Loucy (cell line): ENCODE measurements around the gene POM121L12.

Source experiments
- H2AFZ ChIP-seq: fragments of 200-600 bp; sonication (generic); 2 replicates; pipeline ENCODE4 v1.6.0; 2016; ENCODE audit warnings: antibody characterized with exemption, mild to moderate bottlenecking, low read length, moderate library complexity
- H3F3A ChIP-seq: fragments of 200-600 bp; 2 replicates; pipeline ENCODE4 v1.6.0; 2016; ENCODE audit warnings: antibody characterized with exemption, low read depth, mild to moderate bottlenecking
- H3K27me3 ChIP-seq: fragments of 200-600 bp; sonication (generic); 2 replicates; pipeline ENCODE4 v1.6.1; 2014; ENCODE audit warnings: low read length, mild to moderate bottlenecking; ENCODE audit not compliant: insufficient read depth, poor library complexity, severe bottlenecking
- H3K36me3 ChIP-seq: fragments of 200-600 bp; sonication (generic); 2 replicates; pipeline ENCODE4 v1.6.1; 2016; ENCODE audit warnings: low read length; ENCODE audit not compliant: insufficient read depth
- H3K4me1 ChIP-seq: fragments of 200-600 bp; sonication (generic); 2 replicates; pipeline ENCODE4 v1.5.1; 2014; ENCODE audit warnings: low read length, mild to moderate bottlenecking; ENCODE audit not compliant: insufficient read depth, poor library complexity, severe bottlenecking
- H3K4me2 ChIP-seq: fragments of 200-600 bp; sonication (generic); 2 replicates; pipeline ENCODE4 v1.6.0; 2014; ENCODE audit warnings: antibody characterized with exemption, low read length, low read depth, mild to moderate bottlenecking; ENCODE audit not compliant: poor library complexity, severe bottlenecking
- H3K4me3 ChIP-seq: fragments of 200-600 bp; sonication (generic); 2 replicates; pipeline ENCODE4 v1.5.1; 2014; ENCODE audit warnings: low read length, mild to moderate bottlenecking, mixed read lengths; ENCODE audit not compliant: poor library complexity, severe bottlenecking
- H3K79me2 ChIP-seq: fragments of 200-600 bp; sonication (generic); 2 replicates; pipeline ENCODE4 v1.6.1; 2014; ENCODE audit warnings: low read length; ENCODE audit not compliant: insufficient read depth
- H3K9ac ChIP-seq: fragments of 200-600 bp; sonication (generic); 2 replicates; pipeline ENCODE4 v1.6.0; 2014; ENCODE audit warnings: mild to moderate bottlenecking, low read depth, low read length, moderate library complexity; ENCODE audit not compliant: poor library complexity, severe bottlenecking
- H3K9me2 ChIP-seq: fragments of 200-600 bp; sonication (generic); replicated peaks from 2 replicates; pipeline ENCODE4 v1.6.1; 2016; ENCODE audit warnings: low read depth, low read length, mixed read lengths
- H3K9me3 ChIP-seq: fragments of 200-600 bp; sonication (generic); 2 replicates; pipeline ENCODE4 v1.6.1; 2014; ENCODE audit warnings: mild to moderate bottlenecking, antibody characterized with exemption, low read length, low read depth; ENCODE audit not compliant: insufficient read depth
- H4K20me1 ChIP-seq: fragments of 200-600 bp; sonication (generic); 2 replicates; pipeline ENCODE4 v1.6.0; 2014; ENCODE audit warnings: antibody characterized with exemption, low read length, mild to moderate bottlenecking; ENCODE audit not compliant: insufficient read depth, poor library complexity, severe bottlenecking
- EZH2phosphoT487 ChIP-seq: fragments of 200-600 bp; IDR thresholded peaks from 2 replicates; pipeline ENCODE4 v1.6.1; 2018; ENCODE audit warnings: antibody characterized with exemption, mild to moderate bottlenecking, moderate library complexity, borderline replicate concordance
- TF ChIP-seq, protein P1 (sequence below): fragments of 200-600 bp; sonication (generic); conservative IDR thresholded peaks from 2 replicates; pipeline ENCODE4 v1.5.1; 2014; ENCODE audit warnings: mild to moderate bottlenecking, antibody characterized with exemption, low read length

POM121L12 gene

GRCh38 chr7:53022893-53023292 lies 12.5 kb upstream of the POM121L12 start:
- no peaks in the 10 kb centered on the region for H3K4me1 ChIP-seq
- no peaks in the 10 kb centered on the region for H3K27me3 ChIP-seq
- H3F3A ChIP-seq = no peaks in the 10 kb centered on the region
- no peaks in the 10 kb centered on the region for H4K20me1 ChIP-seq
- no peak for TF ChIP-seq EZH2phosphoT487
- TF ChIP-seq, protein P1, sequence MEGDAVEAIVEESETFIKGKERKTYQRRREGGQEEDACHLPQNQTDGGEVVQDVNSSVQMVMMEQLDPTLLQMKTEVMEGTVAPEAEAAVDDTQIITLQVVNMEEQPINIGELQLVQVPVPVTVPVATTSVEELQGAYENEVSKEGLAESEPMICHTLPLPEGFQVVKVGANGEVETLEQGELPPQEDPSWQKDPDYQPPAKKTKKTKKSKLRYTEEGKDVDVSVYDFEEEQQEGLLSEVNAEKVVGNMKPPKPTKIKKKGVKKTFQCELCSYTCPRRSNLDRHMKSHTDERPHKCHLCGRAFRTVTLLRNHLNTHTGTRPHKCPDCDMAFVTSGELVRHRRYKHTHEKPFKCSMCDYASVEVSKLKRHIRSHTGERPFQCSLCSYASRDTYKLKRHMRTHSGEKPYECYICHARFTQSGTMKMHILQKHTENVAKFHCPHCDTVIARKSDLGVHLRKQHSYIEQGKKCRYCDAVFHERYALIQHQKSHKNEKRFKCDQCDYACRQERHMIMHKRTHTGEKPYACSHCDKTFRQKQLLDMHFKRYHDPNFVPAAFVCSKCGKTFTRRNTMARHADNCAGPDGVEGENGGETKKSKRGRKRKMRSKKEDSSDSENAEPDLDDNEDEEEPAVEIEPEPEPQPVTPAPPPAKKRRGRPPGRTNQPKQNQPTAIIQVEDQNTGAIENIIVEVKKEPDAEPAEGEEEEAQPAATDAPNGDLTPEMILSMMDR = no peak
- no peaks in the 10 kb centered on the region for H3K36me3 ChIP-seq
- no peak overlapping the region for H3K4me3 ChIP-seq
- no peak overlapping the region for H3K9ac ChIP-seq
- H3K4me2 ChIP-seq = no peak overlapping the region
- H3K9me2 ChIP-seq = no peaks in the 10 kb centered on the region
- H3K79me2 ChIP-seq = no peaks in the 10 kb centered on the region
- no peak overlapping the region for H2AFZ ChIP-seq
- no peaks in the 10 kb centered on the region for H3K9me3 ChIP-seq

GRCh38 chr7:53048638-53049037 lies 13.2 kb downstream of the POM121L12 start:
- H3K9me3 ChIP-seq = no peaks in the 10 kb centered on the region
- H2AFZ ChIP-seq = no peak overlapping the region
- H3K27me3 ChIP-seq = no peaks in the 10 kb centered on the region
- H3K4me3 ChIP-seq = no peak overlapping the region
- no peaks in the 10 kb centered on the region for H4K20me1 ChIP-seq
- no peaks in the 10 kb centered on the region for H3K4me1 ChIP-seq
- no peaks in the 10 kb centered on the region for H3F3A ChIP-seq
- no peaks in the 10 kb centered on the region for H3K9me2 ChIP-seq
- no peaks in the 10 kb centered on the region for H3K79me2 ChIP-seq
- H3K9ac ChIP-seq = no peak overlapping the region
- H3K36me3 ChIP-seq = no peaks in the 10 kb centered on the region
- TF ChIP-seq, protein P1 = no peak
- no peak for TF ChIP-seq EZH2phosphoT487
- no peak overlapping the region for H3K4me2 ChIP-seq

DNA sequence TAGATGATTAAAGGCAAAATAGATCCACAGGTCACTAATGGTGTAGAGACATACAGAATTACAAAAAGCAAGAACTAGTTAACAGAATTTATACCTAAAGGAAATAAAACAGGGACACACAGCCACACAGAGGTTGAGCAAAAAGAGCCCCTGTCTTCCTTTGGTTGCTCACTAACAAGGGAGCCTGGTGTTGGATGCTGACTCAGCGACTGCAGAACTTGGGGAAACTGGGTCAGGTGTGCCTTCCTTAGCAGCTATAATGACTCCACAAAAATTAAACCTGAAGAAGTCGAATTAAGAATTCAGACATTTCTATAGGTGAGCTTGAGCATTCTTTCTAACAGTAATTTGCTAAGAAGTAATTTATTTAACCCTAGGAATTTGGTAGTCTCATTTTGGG lies 15.0 kb downstream of the POM121L12 start:
- no peaks in the 10 kb centered on the region for H3K9me2 ChIP-seq
- no peaks in the 10 kb centered on the region for H3K36me3 ChIP-seq
- no peak overlapping the region for H3K4me2 ChIP-seq
- no peaks in the 10 kb centered on the region for H3F3A ChIP-seq
- H3K27me3 ChIP-seq = no peaks in the 10 kb centered on the region
- H3K9me3 ChIP-seq = no peaks in the 10 kb centered on the region
- no peak overlapping the region for H2AFZ ChIP-seq
- H3K9ac ChIP-seq = no peak overlapping the region
- H3K4me1 ChIP-seq = no peaks in the 10 kb centered on the region
- TF ChIP-seq EZH2phosphoT487 = no peak
- TF ChIP-seq, protein P1 = no peak
- no peaks in the 10 kb centered on the region for H4K20me1 ChIP-seq
- H3K79me2 ChIP-seq = no peaks in the 10 kb centered on the region
- H3K4me3 ChIP-seq = no peak overlapping the region
